Astrocyte (in vitro differentiated cells and primary cell): ENCODE data around the gene ARHGAP23. TPM values are rescaled to one million over a fixed set of nuclear protein-coding genes. Genes with fewer than 3 reads are reported as not detected.
"Not testable (repeated sequence)": the region's sequence is repeated elsewhere in the genome, so short reads cannot be mapped to it uniquely, and the experiment has no call there.

ENCODE experiments used
- DNase-seq: peaks from one replicate; pipeline ENCODE4 v3.0.0-alpha.2; 2010; ENCODE audit warnings: low read depth
- FAIRE-seq: peaks from 2 replicates; lab custom pipeline; 2011; peaks lifted over from hg19 to GRCh38; lab: Jason Lieb, UNC
- H2AFZ ChIP-seq: 2 replicates; pipeline ENCODE4 v1.6.0; 2012; ENCODE audit warnings: low read depth, low read length, inconsistent platforms
- H3K27ac ChIP-seq: 2 replicates; pipeline ENCODE4 v1.5.1; 2011; ENCODE audit warnings: low read depth, low read length, inconsistent platforms
- H3K27me3 ChIP-seq: 2 replicates; pipeline ENCODE4 v1.6.0; 2011; ENCODE audit warnings: low read length, inconsistent platforms; ENCODE audit not compliant: insufficient read depth
- H3K36me3 ChIP-seq: 2 replicates; pipeline ENCODE4 v1.5.1; 2011; ENCODE audit warnings: low read length, inconsistent platforms; ENCODE audit not compliant: insufficient read depth
- H3K4me1 ChIP-seq: 2 replicates; pipeline ENCODE4 v1.5.1; 2011; ENCODE audit warnings: low read length, inconsistent platforms; ENCODE audit not compliant: insufficient read depth
- H3K4me2 ChIP-seq: 2 replicates; pipeline ENCODE4 v1.6.0; 2012; ENCODE audit warnings: low read length, inconsistent platforms
- H3K4me3 ChIP-seq: 2 replicates; pipeline ENCODE4 v1.5.1; 2011; ENCODE audit warnings: low read depth, mild to moderate bottlenecking, low read length, inconsistent platforms; ENCODE audit not compliant: insufficient read depth
- H3K79me2 ChIP-seq: 2 replicates; pipeline ENCODE4 v1.6.0; 2012; ENCODE audit warnings: mild to moderate bottlenecking, low read length, inconsistent platforms; ENCODE audit not compliant: insufficient read depth
- H3K9ac ChIP-seq: 2 replicates; pipeline ENCODE4 v1.6.0; 2012; ENCODE audit warnings: mild to moderate bottlenecking, low read length, inconsistent platforms
- H3K9me3 ChIP-seq: 2 replicates; pipeline ENCODE4 v1.5.1; 2012; ENCODE audit warnings: low read depth, mild to moderate bottlenecking, low read length, inconsistent platforms; ENCODE audit not compliant: insufficient read depth
- H4K20me1 ChIP-seq: 2 replicates; pipeline ENCODE4 v1.6.0; 2012; ENCODE audit warnings: low read length, inconsistent platforms; ENCODE audit not compliant: insufficient read depth
- H3K27ac Mint-ChIP-seq: one replicate; pipeline ENCODE4 v1.8.0; 2021; ENCODE audit warnings: mild to moderate bottlenecking, mixed read lengths; ENCODE audit not compliant: unreplicated experiment
- H3K27me3 Mint-ChIP-seq: one replicate; pipeline ENCODE4 v1.8.0; 2021; ENCODE audit warnings: low read depth, mixed read lengths; ENCODE audit not compliant: unreplicated experiment
- H3K36me3 Mint-ChIP-seq: one replicate; pipeline ENCODE4 v1.8.0; 2021; ENCODE audit warnings: low read depth, mixed read lengths; ENCODE audit not compliant: unreplicated experiment
- H3K4me1 Mint-ChIP-seq: one replicate; pipeline ENCODE4 v1.8.0; 2021; ENCODE audit warnings: low read depth, mixed read lengths; ENCODE audit not compliant: unreplicated experiment
- H3K4me3 Mint-ChIP-seq: one replicate; pipeline ENCODE4 v1.8.0; 2021; ENCODE audit warnings: mild to moderate bottlenecking, moderate library complexity, mixed read lengths; ENCODE audit not compliant: unreplicated experiment
- H3K9me3 Mint-ChIP-seq: one replicate; pipeline ENCODE4 v1.8.0; 2021; ENCODE audit warnings: mild to moderate bottlenecking, mixed read lengths; ENCODE audit not compliant: unreplicated experiment
- EZH2 ChIP-seq: IDR thresholded peaks from 2 replicates; pipeline ENCODE4 v1.6.1; 2012; ENCODE audit warnings: mild to moderate bottlenecking, low read length, inconsistent platforms; ENCODE audit not compliant: insufficient read depth
- total RNA-seq: library from RNA; stranded (reverse); gene quantifications from 2 replicates; pipeline ENCODE4 v1.2.1, GENCODE V29; 2021
- TF ChIP-seq, protein P1 (sequence below): IDR thresholded peaks from 2 replicates; pipeline ENCODE4 v1.5.1; 2011; ENCODE audit warnings: low read depth, mild to moderate bottlenecking, inconsistent platforms, low read length, moderate library complexity; ENCODE audit not compliant: insufficient read depth

The ARHGAP23 gene
- total RNA-seq, 1 donor from 2014 or later: 118 TPM

DNA sequence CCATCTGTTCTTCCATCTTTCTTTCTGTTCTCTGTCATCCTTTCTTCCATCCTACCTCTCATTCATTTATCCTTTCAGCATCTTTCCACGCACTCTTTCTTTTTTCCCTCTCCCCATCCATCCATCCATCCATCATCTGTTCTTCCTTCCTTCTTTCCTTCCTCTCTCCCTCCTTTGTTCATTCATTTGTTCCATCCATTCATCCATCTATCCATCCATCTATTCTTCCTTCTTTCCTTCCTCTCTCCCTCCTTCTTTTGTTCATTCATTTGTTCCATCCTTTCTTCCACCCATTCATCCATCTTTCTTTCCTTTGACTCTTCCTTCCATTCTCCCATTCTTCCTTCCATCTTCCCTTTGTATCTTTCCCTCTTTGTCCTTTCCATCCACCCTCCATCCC lies 39.2 kb downstream of the ARHGAP23 start:
- no peaks in the 10 kb centered on the region for H3K9me3 ChIP-seq
- H4K20me1 ChIP-seq: peaks cover 65% of the 10 kb centered on the region
- Mint-ChIP-seq H3K9me3 (peaks cover 2% of the 10 kb centered on the region), H3K4me1 (peaks cover 32% of the 10 kb centered on the region), H3K27me3 (no peaks in the 10 kb centered on the region), H3K4me3 (no peak overlapping the region), H3K36me3 (peaks cover 26% of the 10 kb centered on the region), H3K27ac (peak overlapping the region; percentile 3)
- peaks cover 26% of the 10 kb centered on the region for H3K36me3 ChIP-seq
- H3K4me1 ChIP-seq: peaks cover 61% of the 10 kb centered on the region
- no peak for FAIRE-seq
- DNase-seq: no peak
- H3K79me2 ChIP-seq: peaks cover 62% of the 10 kb centered on the region
- peak overlapping the region; percentile 0 for H3K9ac ChIP-seq
- H2AFZ ChIP-seq: no peak overlapping the region
- TF ChIP-seq, protein P1, sequence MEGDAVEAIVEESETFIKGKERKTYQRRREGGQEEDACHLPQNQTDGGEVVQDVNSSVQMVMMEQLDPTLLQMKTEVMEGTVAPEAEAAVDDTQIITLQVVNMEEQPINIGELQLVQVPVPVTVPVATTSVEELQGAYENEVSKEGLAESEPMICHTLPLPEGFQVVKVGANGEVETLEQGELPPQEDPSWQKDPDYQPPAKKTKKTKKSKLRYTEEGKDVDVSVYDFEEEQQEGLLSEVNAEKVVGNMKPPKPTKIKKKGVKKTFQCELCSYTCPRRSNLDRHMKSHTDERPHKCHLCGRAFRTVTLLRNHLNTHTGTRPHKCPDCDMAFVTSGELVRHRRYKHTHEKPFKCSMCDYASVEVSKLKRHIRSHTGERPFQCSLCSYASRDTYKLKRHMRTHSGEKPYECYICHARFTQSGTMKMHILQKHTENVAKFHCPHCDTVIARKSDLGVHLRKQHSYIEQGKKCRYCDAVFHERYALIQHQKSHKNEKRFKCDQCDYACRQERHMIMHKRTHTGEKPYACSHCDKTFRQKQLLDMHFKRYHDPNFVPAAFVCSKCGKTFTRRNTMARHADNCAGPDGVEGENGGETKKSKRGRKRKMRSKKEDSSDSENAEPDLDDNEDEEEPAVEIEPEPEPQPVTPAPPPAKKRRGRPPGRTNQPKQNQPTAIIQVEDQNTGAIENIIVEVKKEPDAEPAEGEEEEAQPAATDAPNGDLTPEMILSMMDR: no peak
- no peak for TF ChIP-seq EZH2
- H3K4me3 ChIP-seq: no peak overlapping the region
- H3K4me2 ChIP-seq: peak overlapping the region; percentile 37
- H3K27ac ChIP-seq: no peak overlapping the region
- H3K27me3 ChIP-seq: no peaks in the 10 kb centered on the region

DNA sequence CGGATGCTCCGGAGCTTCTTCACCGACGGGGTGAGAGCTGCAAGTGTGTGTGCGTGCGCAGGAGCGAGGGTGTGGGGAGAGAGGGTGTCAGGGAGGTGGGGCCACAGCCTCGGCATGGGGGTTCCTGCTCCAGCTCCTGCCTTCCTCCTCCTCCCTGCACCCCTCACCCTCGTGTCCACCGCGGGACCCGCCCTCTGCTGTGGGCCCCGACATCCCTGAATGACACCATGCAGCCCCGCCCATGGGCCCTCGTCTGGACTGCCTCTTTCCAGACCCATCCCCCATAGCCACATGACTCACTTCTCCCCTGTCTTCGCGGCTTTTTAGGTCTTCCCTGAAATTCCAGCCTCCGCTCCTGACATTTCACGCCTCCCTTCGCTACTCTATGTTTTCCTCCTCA lies 41.6 kb downstream of the ARHGAP23 start:
- H3K27ac Mint-ChIP-seq: peak overlapping the region; percentile 94
- peak overlapping the region; percentile 57 for H3K4me3 Mint-ChIP-seq
- no peaks in the 10 kb centered on the region for H3K9me3 ChIP-seq
- H3K4me1 Mint-ChIP-seq: peaks cover 27% of the 10 kb centered on the region
- H3K36me3 ChIP-seq: peaks cover 16% of the 10 kb centered on the region
- peaks cover 2% of the 10 kb centered on the region for H3K9me3 Mint-ChIP-seq
- H4K20me1 ChIP-seq: peaks cover 56% of the 10 kb centered on the region
- no peak overlapping the region for H3K9ac ChIP-seq
- peak overlapping the region; percentile 19 for H3K27ac ChIP-seq
- peak; percentile 79 for DNase-seq
- no peak overlapping the region for H2AFZ ChIP-seq
- peaks cover 55% of the 10 kb centered on the region for H3K79me2 ChIP-seq
- peaks cover 53% of the 10 kb centered on the region for H3K4me1 ChIP-seq
- no peaks in the 10 kb centered on the region for H3K27me3 Mint-ChIP-seq
- H3K4me3 ChIP-seq: no peak overlapping the region
- H3K27me3 ChIP-seq: no peaks in the 10 kb centered on the region
- peaks cover 27% of the 10 kb centered on the region for H3K36me3 Mint-ChIP-seq
- no peak for TF ChIP-seq EZH2
- TF ChIP-seq, protein P1: no peak
- no peak for FAIRE-seq
- H3K4me2 ChIP-seq: peak overlapping the region; percentile 73

DNA sequence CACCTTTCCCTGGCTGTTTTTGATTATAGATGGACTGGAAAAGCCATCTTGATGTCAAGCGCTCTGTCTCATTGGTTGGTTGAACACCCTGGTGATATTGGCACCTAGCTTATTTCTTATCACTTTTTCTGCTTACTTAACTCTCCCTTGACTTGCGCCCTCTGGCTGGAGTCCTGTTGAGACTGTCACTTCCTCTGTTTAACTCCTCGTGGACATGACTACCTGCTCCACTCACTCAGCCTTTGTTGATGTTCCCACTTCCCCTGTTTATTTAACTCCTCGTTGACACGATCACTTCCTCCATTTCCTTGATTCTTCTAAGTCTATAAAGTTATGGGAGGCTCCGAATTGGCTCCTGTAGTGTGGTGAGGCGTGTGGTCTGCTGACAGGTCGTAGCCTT lies 43.0 kb downstream of the ARHGAP23 start:
- peaks cover 40% of the 10 kb centered on the region for H3K4me1 ChIP-seq
- not testable (repeated sequence) for H2AFZ ChIP-seq, H3K9me3 Mint-ChIP-seq, H3K9ac ChIP-seq, H3K27ac ChIP-seq, H3K27me3 ChIP-seq, FAIRE-seq, H3K9me3 ChIP-seq, DNase-seq, H3K27me3 Mint-ChIP-seq, H3K4me3 ChIP-seq
- Mint-ChIP-seq H3K36me3 (peaks cover 24% of the 10 kb centered on the region), H3K4me3 (peak overlapping the region; percentile 29), H3K27ac (peak overlapping the region; percentile 26), H3K4me1 (peaks cover 20% of the 10 kb centered on the region)
- peaks cover 63% of the 10 kb centered on the region for H4K20me1 ChIP-seq
- peak overlapping the region; percentile 31 for H3K4me2 ChIP-seq
- peaks cover 16% of the 10 kb centered on the region for H3K36me3 ChIP-seq
- H3K79me2 ChIP-seq: peaks cover 42% of the 10 kb centered on the region

DNA sequence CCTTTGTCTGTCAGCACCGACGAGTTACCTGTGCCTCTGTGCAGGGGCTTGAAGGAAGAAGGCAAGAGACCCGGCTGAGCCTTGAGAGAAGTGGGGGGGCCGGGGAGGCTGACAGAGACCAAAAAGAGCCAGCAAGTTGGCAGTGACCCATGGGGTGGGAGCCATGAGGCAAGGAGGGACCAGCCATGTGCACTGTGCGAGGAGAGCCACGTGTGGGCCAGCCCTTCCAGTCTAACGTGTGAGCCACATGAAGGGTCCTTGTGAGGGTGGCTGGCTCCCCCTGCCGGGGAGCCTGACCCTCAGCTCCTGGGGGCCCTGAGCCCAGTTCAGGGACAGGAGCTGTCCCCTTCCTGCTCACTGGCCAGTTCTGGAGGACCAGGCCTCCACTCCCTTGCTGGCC lies 46.4 kb downstream of the ARHGAP23 start:
- Histone ChIP-seq H4K20me1 (peaks cover 41% of the 10 kb centered on the region), H3K79me2 (peaks cover 12% of the 10 kb centered on the region), H3K4me1 (peaks cover 24% of the 10 kb centered on the region)
- H3K9me3 ChIP-seq, H3K9me3 Mint-ChIP-seq, H3K27ac Mint-ChIP-seq, FAIRE-seq, H3K9ac ChIP-seq, H3K27me3 Mint-ChIP-seq, H3K4me3 ChIP-seq, H3K27ac ChIP-seq, H3K4me2 ChIP-seq, H3K27me3 ChIP-seq, DNase-seq, H3K36me3 ChIP-seq, H3K4me3 Mint-ChIP-seq, H2AFZ ChIP-seq: not testable (repeated sequence)
- peaks cover 15% of the 10 kb centered on the region for H3K4me1 Mint-ChIP-seq
- H3K36me3 Mint-ChIP-seq: peaks cover 17% of the 10 kb centered on the region
